B cell (primary cell): Measurements from ENCODE around the gene AMBRA1. TPM values are rescaled to one million over a fixed set of nuclear protein-coding genes. Genes with fewer than 3 reads are reported as not detected.

Experiments
- ATAC-seq: fragments of 200-7000 bp; cut with Tn5 transposase; one replicate; pipeline ENCODE4 v1.10.0; 2021; ENCODE audit warnings: low read depth, mild to moderate bottlenecking, moderate number of reproducible peaks, moderate library complexity
- CTCF ChIA-PET: fragments of 350-600 bp; sonication (Branson Sonifier 250); formaldehyde crosslinking; loops from one replicate; lab custom pipeline; 2021; ENCODE audit warnings: antibody characterized with exemption, inconsistent platforms; lab: Charles Lee
- POLR2A ChIA-PET: fragments of 350-600 bp; sonication (Branson Sonifier 250); formaldehyde crosslinking; loops from one replicate; lab custom pipeline; 2021; ENCODE audit warnings: antibody characterized with exemption; lab: Charles Lee
- DNase-seq: peaks from one replicate; pipeline ENCODE4 v3.0.0; 2013
- H2AFZ ChIP-seq: 2 replicates; pipeline ENCODE4 v1.6.1; 2012; ENCODE audit warnings: mild to moderate bottlenecking, low read depth, low read length; ENCODE audit not compliant: insufficient read depth, poor library complexity, severe bottlenecking
- H3K27ac ChIP-seq, 2 donors: 1 replicate in 1 of 2; 2 replicates in 1 of 2; pipeline ENCODE4 v1.5.1; 2012 to 2013; ENCODE audit warnings: low read length in 2 of 2, mild to moderate bottlenecking in 2 of 2, moderate library complexity in 1 of 2
- H3K27me3 ChIP-seq, 4 experiments: fragments of 200-600 bp in 1 of 4; sonication (generic) in 1 of 4; replicated peaks in 1 of 4; 1 replicate in 2 of 4; 2 replicates in 2 of 4; pipeline versions ENCODE4 v1.6.1 to v1.7.0; 2013 to 2016; ENCODE audit warnings: low read length in 3 of 4, mild to moderate bottlenecking in 2 of 4, mixed read lengths in 1 of 4, moderate library complexity in 1 of 4; ENCODE audit not compliant: insufficient read depth in 4 of 4, control insufficient read depth in 3 of 4; ENCODE audit errors: control extremely low read depth in 1 of 4
- H3K36me3 ChIP-seq, 2 experiments: replicated peaks in 1 of 2; 1 replicate in 1 of 2; 2 replicates in 1 of 2; pipeline versions ENCODE4 v1.6.1 to v1.7.1; 2013; ENCODE audit warnings: low read length in 1 of 2; ENCODE audit not compliant: insufficient read depth in 2 of 2, control insufficient read depth in 1 of 2; ENCODE audit errors: control extremely low read depth in 1 of 2, extremely low read depth in 1 of 2
- H3K4me1 ChIP-seq, 2 donors: fragments of 200-600 bp in 1 of 2; sonication (generic) in 1 of 2; 1 replicate in 1 of 2; 2 replicates in 1 of 2; pipeline versions ENCODE4 v1.5.1 to v1.6.1; 2013 to 2017; ENCODE audit warnings: low read length in 2 of 2; ENCODE audit not compliant: control insufficient read depth in 2 of 2, insufficient read depth in 2 of 2
- H3K4me2 ChIP-seq: replicated peaks from 2 replicates; pipeline ENCODE3; 2012; ENCODE audit warnings: mild to moderate bottlenecking, low read depth, low read length; ENCODE audit not compliant: poor library complexity, severe bottlenecking
- H3K4me3 ChIP-seq, 5 experiments: fragments of 200-600 bp in 1 of 5; sonication (generic) in 1 of 5; 1 replicate in 3 of 5; 2 replicates in 2 of 5; pipeline versions ENCODE4 v1.5.1 to v1.7.0; 2011 to 2016; ENCODE audit warnings: low read length in 4 of 5, mild to moderate bottlenecking in 4 of 5, low read depth in 2 of 5, control low read depth in 1 of 5, moderate library complexity in 1 of 5; ENCODE audit not compliant: insufficient read depth in 1 of 5; ENCODE audit errors: control extremely low read depth in 1 of 5, extremely low read depth in 1 of 5
- H3K79me2 ChIP-seq: fragments of 200-600 bp; sonication (generic); one replicate; pipeline ENCODE4 v1.6.0; 2016; ENCODE audit warnings: low read length; ENCODE audit not compliant: control insufficient read depth, insufficient read depth
- H3K9ac ChIP-seq: fragments of 200-600 bp; sonication (generic); 2 replicates; pipeline ENCODE4 v1.6.1; 2017; ENCODE audit warnings: mild to moderate bottlenecking, low read length, moderate library complexity
- H3K9me3 ChIP-seq, 3 donors: one replicate each; pipeline versions ENCODE4 v1.6.1 to v1.7.1; 2013; ENCODE audit warnings: low read length in 2 of 3; ENCODE audit not compliant: control insufficient read depth in 2 of 3, insufficient read depth in 1 of 3; ENCODE audit errors: control extremely low read depth in 1 of 3
- H4K20me1 ChIP-seq: 2 replicates; pipeline ENCODE4 v1.6.0; 2012; ENCODE audit warnings: mild to moderate bottlenecking, low read length; ENCODE audit not compliant: insufficient read depth, control insufficient read depth, poor library complexity, severe bottlenecking
- H3K27ac Mint-ChIP-seq: one replicate; pipeline ENCODE4 v1.8.0; 2021; ENCODE audit warnings: mixed read lengths
- H3K27me3 Mint-ChIP-seq: one replicate; pipeline ENCODE4 v1.8.0; 2021; ENCODE audit warnings: mixed read lengths
- H3K4me1 Mint-ChIP-seq: one replicate; pipeline ENCODE4 v1.8.0; 2021; ENCODE audit warnings: mixed read lengths
- H3K4me3 Mint-ChIP-seq: one replicate; pipeline ENCODE4 v1.8.0; 2021; ENCODE audit warnings: mixed read lengths
- H3K9me3 Mint-ChIP-seq: one replicate; pipeline ENCODE4 v1.8.0; 2022; ENCODE audit warnings: mixed read lengths; ENCODE audit not compliant: insufficient read depth
- EZH2 ChIP-seq: IDR thresholded peaks from 2 replicates; pipeline ENCODE4 v1.6.1; 2012; ENCODE audit warnings: borderline replicate concordance, low read depth, mild to moderate bottlenecking, moderate library complexity, low read length; ENCODE audit not compliant: insufficient read depth, poor library complexity, severe bottlenecking
- WGBS: methylation state at CpG from one replicate; pipeline ENCODE4 v1.1.5; 2013; ENCODE audit warnings: missing lambda C conversion rate; ENCODE audit not compliant: insufficient coverage; 5-methylcytosine and 5-hydroxymethylcytosine counted together
- intact Hi-C: fragments of 100-400 bp; cut with micrococcal nuclease; formaldehyde crosslinking; loops from one replicate; pipeline ENCODE4 v1.10.0; 2022
- polyA plus RNA-seq: library from polyadenylated mRNA; depleted of rRNA; stranded (reverse); fragments of >200 nt; gene quantifications from 2 replicates; pipeline ENCODE4 v1.2.3, GENCODE V29; 2012
- total RNA-seq, 2 donors: library from RNA; stranded (reverse); fragments of 120-200 nt in 1 of 2; gene quantifications; 1 replicate in 1 of 2; 2 replicates in 1 of 2; pipeline versions ENCODE4 v1.2.3 to v1.2.4, GENCODE V29; 2013 to 2022
- TF ChIP-seq, protein P1 (sequence below): fragments of 200-600 bp; IDR thresholded peaks from one replicate; pipeline ENCODE4 v1.8.0; 2022; ENCODE audit warnings: antibody characterized with exemption, mild to moderate bottlenecking

The AMBRA1 gene
- total and polyA plus RNA-seq, 2 donors (not counting 1 experiment from before 2014, with no cell fraction given), result 13.8 to 36.1 TPM

- no peak for DNase-seq
- Histone ChIP-seq H3K36me3 (no peaks in the 10 kb centered on the region), H2AFZ (no peak overlapping the region), H3K27ac (no peak overlapping the region), H3K79me2 (peaks cover 5% of the 10 kb centered on the region), H3K27me3 (no peaks in the 10 kb centered on the region), H3K9me3 (peaks cover 0 to 9% (median 8%) of the 10 kb centered on the region in 3 donors), H3K4me1 (peaks cover 9 to 10% of the 10 kb centered on the region in 2 donors), H3K4me2 (no peak overlapping the region), H3K4me3 (no peak overlapping the region), H4K20me1 (no peaks in the 10 kb centered on the region), H3K9ac (no peak overlapping the region)
- peaks cover 4% of the 10 kb centered on the region for H3K9me3 Mint-ChIP-seq
- no peak overlapping the region for H3K27ac Mint-ChIP-seq
- ChIA-PET CTCF (no interaction called here), POLR2A (no interaction called here)
- 100% methylated on average over 3 of the region's 8 CpGs for WGBS
- H3K27me3 Mint-ChIP-seq, result no peaks in the 10 kb centered on the region
- peaks cover 9% of the 10 kb centered on the region for H3K4me1 Mint-ChIP-seq
- ATAC-seq, result no peak
- TF ChIP-seq EZH2, result no peak
- TF ChIP-seq, protein P1, sequence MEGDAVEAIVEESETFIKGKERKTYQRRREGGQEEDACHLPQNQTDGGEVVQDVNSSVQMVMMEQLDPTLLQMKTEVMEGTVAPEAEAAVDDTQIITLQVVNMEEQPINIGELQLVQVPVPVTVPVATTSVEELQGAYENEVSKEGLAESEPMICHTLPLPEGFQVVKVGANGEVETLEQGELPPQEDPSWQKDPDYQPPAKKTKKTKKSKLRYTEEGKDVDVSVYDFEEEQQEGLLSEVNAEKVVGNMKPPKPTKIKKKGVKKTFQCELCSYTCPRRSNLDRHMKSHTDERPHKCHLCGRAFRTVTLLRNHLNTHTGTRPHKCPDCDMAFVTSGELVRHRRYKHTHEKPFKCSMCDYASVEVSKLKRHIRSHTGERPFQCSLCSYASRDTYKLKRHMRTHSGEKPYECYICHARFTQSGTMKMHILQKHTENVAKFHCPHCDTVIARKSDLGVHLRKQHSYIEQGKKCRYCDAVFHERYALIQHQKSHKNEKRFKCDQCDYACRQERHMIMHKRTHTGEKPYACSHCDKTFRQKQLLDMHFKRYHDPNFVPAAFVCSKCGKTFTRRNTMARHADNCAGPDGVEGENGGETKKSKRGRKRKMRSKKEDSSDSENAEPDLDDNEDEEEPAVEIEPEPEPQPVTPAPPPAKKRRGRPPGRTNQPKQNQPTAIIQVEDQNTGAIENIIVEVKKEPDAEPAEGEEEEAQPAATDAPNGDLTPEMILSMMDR, result no peak
- H3K4me3 Mint-ChIP-seq, result no peak overlapping the region
- intact Hi-C loops, result no loop called here
These were observed 5.7 kb upstream of the AMBRA1 start for GRCh38 chr11:46599340-46600193.

GRCh38 chr11:46597609-46598219, 3.9 kb upstream of the AMBRA1 start:
- Mint-ChIP-seq H3K4me1 (peaks cover 15% of the 10 kb centered on the region), H3K27me3 (no peaks in the 10 kb centered on the region), H3K27ac (no peak overlapping the region), H3K4me3 (no peak overlapping the region), H3K9me3 (no peaks in the 10 kb centered on the region)
- 100% methylated on average over 5 of the region's 6 CpGs for WGBS
- Histone ChIP-seq H3K4me2 (no peak overlapping the region), H3K9ac (no peak overlapping the region), H3K27ac (no peak overlapping the region), H3K9me3 (no peaks in the 10 kb centered on the region), H3K4me3 (no peak overlapping the region), H3K36me3 (no peaks in the 10 kb centered on the region), H2AFZ (no peak overlapping the region), H3K4me1 (peaks cover 12 to 13% of the 10 kb centered on the region in 2 donors), H3K27me3 (no peaks in the 10 kb centered on the region), H3K79me2 (peaks cover 23% of the 10 kb centered on the region), H4K20me1 (peaks cover 9% of the 10 kb centered on the region)
- DNase-seq (no peak), ATAC-seq (no peak)
- intact Hi-C loops, result no loop called here
- TF ChIP-seq, protein P1, result no peak
- TF ChIP-seq EZH2, result no peak
- POLR2A ChIA-PET, result no interaction called here
- CTCF ChIA-PET, result no interaction called here
